Astrocyte of the cerebellum (primary cell): ENCODE data around the gene ITGB8.

Experiments used
- DNase-seq: peaks from one replicate; pipeline ENCODE4 v3.0.0-alpha.2; 2011; ENCODE audit warnings: low read depth
- H3K4me3 ChIP-seq: 2 replicates; pipeline ENCODE4 v1.5.1; 2011; ENCODE audit warnings: mild to moderate bottlenecking, low read depth, low read length, moderate library complexity
- CTCF ChIP-seq: IDR thresholded peaks from 2 replicates; pipeline ENCODE4 v1.5.1; 2012; ENCODE audit warnings: low read length, low read depth, moderate library complexity, mild to moderate bottlenecking; ENCODE audit errors: missing control alignments
- in situ Hi-C: cut with HindIII; loops from 2 replicates; pipeline ENCODE4 v1.10.0; 2017; ENCODE audit warnings: low sequenced_read_pairs

The ITGB8 gene

GRCh38 chr7:20454202-20454601, 123.5 kb downstream of the ITGB8 start:
- H3K4me3 ChIP-seq, result no peak overlapping the region
- DNase-seq, result no peak
- in situ Hi-C loops, result no loop called here
- TF ChIP-seq CTCF, result no peak

GRCh38 chr7:20456701-20457100, 126.0 kb downstream of the ITGB8 start:
- TF ChIP-seq CTCF, result no peak
- in situ Hi-C loops, result no loop called here
- DNase-seq, result no peak
- H3K4me3 ChIP-seq, result no peak overlapping the region

GRCh38 chr7:20458521-20458920, 127.8 kb downstream of the ITGB8 start:
- in situ Hi-C loops, result no loop called here
- no peak overlapping the region for H3K4me3 ChIP-seq
- no peak for DNase-seq
- no peak for TF ChIP-seq CTCF

- in situ Hi-C loops, result no loop called here
- H3K4me3 ChIP-seq, result no peak overlapping the region
- no peak for DNase-seq
- no peak for TF ChIP-seq CTCF
Measured at GRCh38 chr7:20459419-20459818, 128.7 kb downstream of the ITGB8 start.

- H3K4me3 ChIP-seq, result no peak overlapping the region
- DNase-seq, result no peak
- in situ Hi-C loops, result no loop called here
- no peak for TF ChIP-seq CTCF
Measured at GRCh38 chr7:20464891-20465290, 134.2 kb downstream of the ITGB8 start.
